Keratinocyte (primary cell): ENCODE measurements around the gene DMRTC1. TPM values are rescaled to one million over a fixed set of nuclear protein-coding genes. Genes with fewer than 3 reads are reported as not detected.
"Not testable (repeated sequence)": the region's sequence is repeated elsewhere in the genome, so short reads cannot be mapped to it uniquely, and the experiment has no call there.

ENCODE experiments used
- DNase-seq: peaks from one replicate; pipeline ENCODE4 v3.0.0-alpha.2; 2011; ENCODE audit warnings: low read depth, missing footprints, low spot score
- FAIRE-seq: peaks from 2 replicates; lab custom pipeline; 2011; peaks lifted over from hg19 to GRCh38; lab: Jason Lieb, UNC
- H2AFZ ChIP-seq: 2 replicates; pipeline ENCODE4 v1.6.0; 2012; ENCODE audit warnings: low read length, control low read depth, inconsistent platforms; ENCODE audit not compliant: control insufficient read depth
- H3K27ac ChIP-seq: 2 replicates; pipeline ENCODE4 v1.5.1; 2011; ENCODE audit warnings: low read length; ENCODE audit not compliant: control insufficient read depth, insufficient read depth
- H3K27me3 ChIP-seq: 3 replicates; pipeline ENCODE4 v1.6.0; 2011; ENCODE audit warnings: low read length; ENCODE audit not compliant: control insufficient read depth, insufficient read depth; ENCODE audit errors: extremely low read depth
- H3K36me3 ChIP-seq, 2 experiments: 2 replicates in 1 of 2; 3 replicates in 1 of 2; pipeline ENCODE4 v1.5.1; 2011; ENCODE audit warnings: low read length in 2 of 2, mild to moderate bottlenecking in 1 of 2; ENCODE audit not compliant: control insufficient read depth in 2 of 2, insufficient read depth in 2 of 2; ENCODE audit errors: extremely low read depth in 1 of 2
- H3K4me1 ChIP-seq: 3 replicates; pipeline ENCODE4 v1.5.1; 2011; ENCODE audit warnings: low read length; ENCODE audit not compliant: control insufficient read depth, insufficient read depth; ENCODE audit errors: extremely low read depth
- H3K4me2 ChIP-seq: 3 replicates; pipeline ENCODE4 v1.6.0; 2011; ENCODE audit warnings: low read depth, low read length; ENCODE audit not compliant: control insufficient read depth, insufficient read depth; ENCODE audit errors: extremely low read depth
- H3K4me3 ChIP-seq, 3 experiments: fragments of 200-600 bp in 1 of 3; sonication (generic) in 1 of 3; 2 replicates in 2 of 3; 3 replicates in 1 of 3; pipeline ENCODE4 v1.5.1; 2011 to 2016; ENCODE audit warnings: low read length in 3 of 3, mild to moderate bottlenecking in 3 of 3, control low read depth in 2 of 3, inconsistent platforms in 1 of 3, low read depth in 1 of 3, mixed read lengths in 1 of 3, mixed run types in 1 of 3, moderate library complexity in 1 of 3; ENCODE audit not compliant: control insufficient read depth in 2 of 3, insufficient read depth in 2 of 3; ENCODE audit errors: extremely low read depth in 1 of 3
- H3K79me2 ChIP-seq: 2 replicates; pipeline ENCODE4 v1.6.0; 2012; ENCODE audit warnings: low read length; ENCODE audit not compliant: control insufficient read depth, insufficient read depth
- H3K9ac ChIP-seq: 3 replicates; pipeline ENCODE4 v1.6.0; 2011; ENCODE audit warnings: low read length; ENCODE audit not compliant: control insufficient read depth, insufficient read depth; ENCODE audit errors: extremely low read depth
- H3K9me1 ChIP-seq: 3 replicates; pipeline ENCODE4 v1.6.0; 2011; ENCODE audit warnings: low read length; ENCODE audit not compliant: control insufficient read depth, insufficient read depth; ENCODE audit errors: extremely low read depth
- H3K9me3 ChIP-seq: 2 replicates; pipeline ENCODE4 v1.5.1; 2012; ENCODE audit warnings: low read depth, low read length; ENCODE audit not compliant: control insufficient read depth
- H4K20me1 ChIP-seq: 3 replicates; pipeline ENCODE4 v1.6.0; 2011; ENCODE audit warnings: low read length; ENCODE audit not compliant: control insufficient read depth, insufficient read depth; ENCODE audit errors: extremely low read depth
- dilution Hi-C: fragments of 300-500 bp; cut with MboI; formaldehyde crosslinking; loops from one replicate; pipeline ENCODE4 v1.7.0; 2020; ENCODE audit warnings: low sequenced_read_pairs; ENCODE audit not compliant: extremely low pct_ligation_motif_present
- polyA plus RNA-seq, 5 experiments: library from polyadenylated mRNA; depleted of rRNA in 3 of 5; stranded (reverse) in 3 of 5; stranded (forward) in 1 of 5; unstranded in 1 of 5; fragments of >200 nt; gene quantifications; 1 replicate in 1 of 5; 2 replicates in 3 of 5; 3 replicates in 1 of 5; pipeline versions ENCODE4 v1.2.1 to v1.2.3, GENCODE V29; 2011 to 2012; ENCODE audit warnings: missing spikeins in 2 of 5, low read depth in 1 of 5, low replicate concordance in 1 of 5

Gene DMRTC1
- polyA plus RNA-seq, 1 donor (not counting 4 experiments of a cell fraction or from before 2014, with no cell fraction given), result not detected

DNA sequence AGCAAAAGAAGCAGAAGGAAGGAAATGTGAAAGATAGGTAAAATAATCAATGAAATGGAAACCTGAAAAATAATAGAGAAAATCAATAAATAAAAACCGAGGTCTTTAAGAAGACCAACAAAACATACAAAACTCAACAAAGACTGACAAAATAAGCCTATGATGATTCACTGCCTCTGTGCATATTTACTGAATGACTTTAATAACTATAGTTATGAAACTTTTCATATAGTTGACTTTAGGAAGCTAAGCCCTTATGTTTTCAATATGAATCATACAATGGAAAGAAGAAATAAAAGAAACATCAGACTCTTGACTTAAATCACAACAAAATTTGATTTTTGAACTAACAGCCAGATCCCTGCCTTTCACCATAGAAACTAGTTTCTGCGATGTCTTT is 106.1 kb downstream of the DMRTC1 start:
- H3K9ac ChIP-seq, H3K27me3 ChIP-seq, FAIRE-seq, H3K27ac ChIP-seq, H4K20me1 ChIP-seq, H3K4me2 ChIP-seq, H3K4me3 ChIP-seq, H3K79me2 ChIP-seq, H3K9me3 ChIP-seq, dilution Hi-C loops, H3K36me3 ChIP-seq, H2AFZ ChIP-seq, DNase-seq, H3K9me1 ChIP-seq, H3K4me1 ChIP-seq: not testable (repeated sequence)

DNA sequence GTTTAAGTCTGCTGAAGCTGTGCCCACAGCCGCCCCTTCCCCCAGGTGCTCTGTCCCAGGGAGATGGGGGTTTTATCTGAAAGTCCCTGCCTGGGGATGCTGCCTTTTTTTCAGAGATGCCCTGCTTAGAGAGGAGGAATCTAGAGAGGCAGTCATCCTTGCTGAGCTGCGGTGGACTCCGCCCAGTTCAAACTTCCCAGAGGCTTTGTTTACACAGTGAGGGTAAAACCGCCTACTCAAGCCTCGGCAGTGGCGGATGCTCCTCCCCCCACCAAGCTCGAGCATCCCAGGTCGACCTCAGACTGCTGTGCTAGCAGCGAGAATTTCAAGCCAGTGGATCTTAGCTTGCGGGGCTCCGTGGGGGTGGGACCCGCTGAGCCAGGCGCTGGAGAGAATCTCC is 112.9 kb downstream of the DMRTC1 start:
- H3K27ac ChIP-seq, FAIRE-seq, H3K36me3 ChIP-seq, H3K79me2 ChIP-seq, DNase-seq, H3K27me3 ChIP-seq, H3K9me3 ChIP-seq, H2AFZ ChIP-seq, H3K9ac ChIP-seq, H3K4me1 ChIP-seq, H3K9me1 ChIP-seq, H4K20me1 ChIP-seq, H3K4me2 ChIP-seq, H3K4me3 ChIP-seq, dilution Hi-C loops: not testable (repeated sequence)

Other genes with a start within 250 kb of the DMRTC1 start
- 5.7 to 7.1 TPM (median 5.7 TPM) in 3 replicates for gene PHKA1, start 229.5 kb downstream of the DMRTC1 start, polyA plus RNA-seq
- gene DMRTC1B, start 166.9 kb downstream of the DMRTC1 start, polyA plus RNA-seq, result not detected in 3 replicates
- gene FAM236B, start 161.2 kb downstream of the DMRTC1 start, polyA plus RNA-seq, result not detected in 3 replicates
- not detected in 3 replicates for gene FAM236D, start 135.6 kb downstream of the DMRTC1 start, polyA plus RNA-seq
- not detected in 3 replicates for gene FAM236C, start 31.2 kb downstream of the DMRTC1 start, polyA plus RNA-seq
- gene FAM236A, start 5.6 kb downstream of the DMRTC1 start, polyA plus RNA-seq, result not detected in 3 replicates
- not detected in 3 replicates for gene PABPC1L2B, start 59.1 kb upstream of the DMRTC1 start, polyA plus RNA-seq
- not detected in 3 replicates for gene PABPC1L2A, start 135.7 kb upstream of the DMRTC1 start, polyA plus RNA-seq